HepG2 (cell line): Measurements from ENCODE around the gene HPD. TPM values are rescaled to one million over a fixed set of nuclear protein-coding genes. Genes with fewer than 3 reads are reported as not detected.

ENCODE experiments used
- BORCS8-MEF2B ChIP-seq: sonication (generic); formaldehyde crosslinking; IDR thresholded peaks from 2 replicates; pipeline ENCODE4 v1.8.0; 2022; ENCODE audit warnings: mild to moderate bottlenecking, missing genetic modification reagents
- DR1 ChIP-seq: sonication (generic); formaldehyde crosslinking; IDR thresholded peaks from 2 replicates; pipeline ENCODE4 v1.8.0; 2021; ENCODE audit warnings: mild to moderate bottlenecking, missing genetic modification reagents, inconsistent platforms
- NR3C1 ChIP-seq: sonication (generic); formaldehyde crosslinking; IDR thresholded peaks from 2 replicates; pipeline ENCODE4 v1.4.0; 2020; ENCODE audit warnings: missing genetic modification reagents
- SALL1 ChIP-seq: sonication (generic); formaldehyde crosslinking; IDR thresholded peaks from 2 replicates; pipeline ENCODE4 v1.8.0; 2022; ENCODE audit warnings: mild to moderate bottlenecking, missing genetic modification reagents
- SALL2 ChIP-seq: sonication (generic); formaldehyde crosslinking; IDR thresholded peaks from 2 replicates; pipeline ENCODE4 v1.8.1; 2023; ENCODE audit warnings: mild to moderate bottlenecking, missing genetic modification reagents, inconsistent platforms
- SNAI1 ChIP-seq: sonication (generic); formaldehyde crosslinking; IDR thresholded peaks from 2 replicates; pipeline ENCODE4 v1.5.0; 2020; ENCODE audit warnings: mild to moderate bottlenecking, missing genetic modification reagents, borderline replicate concordance
- SNAPC2 ChIP-seq: sonication (generic); formaldehyde crosslinking; IDR thresholded peaks from 2 replicates; pipeline ENCODE4 v1.8.1; 2022; ENCODE audit warnings: mild to moderate bottlenecking, missing genetic modification reagents
- TAF15 ChIP-seq: fragments of 200-400 bp; formaldehyde crosslinking; IDR thresholded peaks from one replicate; pipeline ENCODE4 v1.6.1; 2018; ENCODE audit warnings: mild to moderate bottlenecking, low read depth, low read length; ENCODE audit not compliant: poor library complexity, severe bottlenecking
- TGIF2 ChIP-seq: IDR thresholded peaks from 2 replicates; pipeline ENCODE4 v1.6.1; 2016; ENCODE audit warnings: control low read depth, missing compliant biosample characterization
- ZMYM2 ChIP-seq: sonication (generic); formaldehyde crosslinking; IDR thresholded peaks from 2 replicates; pipeline ENCODE4 v1.8.0; 2022; ENCODE audit warnings: mild to moderate bottlenecking, missing genetic modification reagents
- ZNF235 ChIP-seq: sonication (generic); formaldehyde crosslinking; IDR thresholded peaks from 2 replicates; pipeline ENCODE4 v1.8.1; 2023; ENCODE audit warnings: mild to moderate bottlenecking, missing genetic modification reagents, borderline replicate concordance
- ZNF264 ChIP-seq: sonication (generic); formaldehyde crosslinking; IDR thresholded peaks from 2 replicates; pipeline ENCODE4 v1.4.0; 2020; ENCODE audit warnings: missing genetic modification reagents
- ZNF30 ChIP-seq: sonication (generic); formaldehyde crosslinking; IDR thresholded peaks from 2 replicates; pipeline ENCODE4 v1.5.0; 2020; ENCODE audit warnings: mild to moderate bottlenecking, missing genetic modification reagents
- ZNF562 ChIP-seq: sonication (generic); formaldehyde crosslinking; IDR thresholded peaks from 2 replicates; pipeline ENCODE4 v1.8.0; 2022; ENCODE audit warnings: missing genetic modification reagents, borderline replicate concordance
- ZNF569 ChIP-seq: sonication (generic); formaldehyde crosslinking; IDR thresholded peaks from 2 replicates; pipeline ENCODE4 v1.5.0; 2020; ENCODE audit warnings: mild to moderate bottlenecking, missing genetic modification reagents, moderate library complexity, borderline replicate concordance
- polyA plus RNA-seq, 8 experiments: library from polyadenylated mRNA; depleted of rRNA in 3 of 8; stranded (reverse) in 7 of 8; unstranded in 1 of 8; fragments of >200 nt; fragmentation: Illumina TruSeq in 4 of 8; extraction: Trizol in 4 of 8; gene quantifications; 2 replicates each; pipeline versions ENCODE4 v1.2.1 to v1.2.3, GENCODE V29; 2011 to 2016; ENCODE audit warnings: low read depth in 4 of 8, missing spikeins in 1 of 8, mixed read lengths in 1 of 8; ENCODE audit not compliant: insufficient read depth in 1 of 8
- total RNA-seq, 5 experiments: library from RNA; depleted of rRNA; stranded (reverse); fragments of >200 nt; fragmentation: Illumina TruSeq; extraction: Trizol; gene quantifications; 2 replicates each; pipeline ENCODE4 v1.2.3, GENCODE V29; 2016; ENCODE audit warnings: low read depth in 1 of 5
- TF ChIP-seq, protein P1 (sequence below): sonication (generic); formaldehyde crosslinking; IDR thresholded peaks from one replicate; pipeline ENCODE4 v1.5.1; 2020; ENCODE audit warnings: mild to moderate bottlenecking, missing genetic modification reagents; ENCODE audit errors: not compliant biosample characterization
- TF ChIP-seq, protein P2 (sequence below): sonication (generic); formaldehyde crosslinking; IDR thresholded peaks from 2 replicates; pipeline ENCODE4 v1.4.0; 2020; ENCODE audit warnings: missing genetic modification reagents
- TF ChIP-seq, protein P3 (sequence below): sonication (generic); formaldehyde crosslinking; IDR thresholded peaks from 2 replicates; pipeline ENCODE4 v1.9.0; 2022; ENCODE audit warnings: missing genetic modification reagents, mild to moderate bottlenecking, borderline replicate concordance

Gene HPD
- total and polyA plus RNA-seq, 2 of the 13 experiments (the other 11 are each of a cell fraction or from before 2014, with no cell fraction given) = 120 to 195 TPM

GRCh38 chr12:121858662-121859572 lies at the start of gene HPD (continued):
- 0 out of 2 replicates have a peak, but pooled peaks have one; percentile 53 for TF ChIP-seq ZNF235 (CRISPR knock-in tag)
- no peak for TF ChIP-seq TGIF2
- TF ChIP-seq BORCS8-MEF2B (CRISPR knock-in tag) = peak; percentile 65; the same call in 1 of the 2 replicates
- TF ChIP-seq SALL1 = peak; percentile 84
- TF ChIP-seq SALL2 (CRISPR knock-in tag) = no peak; the same call in 1 of the 2 replicates
- no peak for TF ChIP-seq ZNF569
- no peak for TF ChIP-seq ZNF264 (CRISPR knock-in tag)
- TF ChIP-seq, protein P1, sequence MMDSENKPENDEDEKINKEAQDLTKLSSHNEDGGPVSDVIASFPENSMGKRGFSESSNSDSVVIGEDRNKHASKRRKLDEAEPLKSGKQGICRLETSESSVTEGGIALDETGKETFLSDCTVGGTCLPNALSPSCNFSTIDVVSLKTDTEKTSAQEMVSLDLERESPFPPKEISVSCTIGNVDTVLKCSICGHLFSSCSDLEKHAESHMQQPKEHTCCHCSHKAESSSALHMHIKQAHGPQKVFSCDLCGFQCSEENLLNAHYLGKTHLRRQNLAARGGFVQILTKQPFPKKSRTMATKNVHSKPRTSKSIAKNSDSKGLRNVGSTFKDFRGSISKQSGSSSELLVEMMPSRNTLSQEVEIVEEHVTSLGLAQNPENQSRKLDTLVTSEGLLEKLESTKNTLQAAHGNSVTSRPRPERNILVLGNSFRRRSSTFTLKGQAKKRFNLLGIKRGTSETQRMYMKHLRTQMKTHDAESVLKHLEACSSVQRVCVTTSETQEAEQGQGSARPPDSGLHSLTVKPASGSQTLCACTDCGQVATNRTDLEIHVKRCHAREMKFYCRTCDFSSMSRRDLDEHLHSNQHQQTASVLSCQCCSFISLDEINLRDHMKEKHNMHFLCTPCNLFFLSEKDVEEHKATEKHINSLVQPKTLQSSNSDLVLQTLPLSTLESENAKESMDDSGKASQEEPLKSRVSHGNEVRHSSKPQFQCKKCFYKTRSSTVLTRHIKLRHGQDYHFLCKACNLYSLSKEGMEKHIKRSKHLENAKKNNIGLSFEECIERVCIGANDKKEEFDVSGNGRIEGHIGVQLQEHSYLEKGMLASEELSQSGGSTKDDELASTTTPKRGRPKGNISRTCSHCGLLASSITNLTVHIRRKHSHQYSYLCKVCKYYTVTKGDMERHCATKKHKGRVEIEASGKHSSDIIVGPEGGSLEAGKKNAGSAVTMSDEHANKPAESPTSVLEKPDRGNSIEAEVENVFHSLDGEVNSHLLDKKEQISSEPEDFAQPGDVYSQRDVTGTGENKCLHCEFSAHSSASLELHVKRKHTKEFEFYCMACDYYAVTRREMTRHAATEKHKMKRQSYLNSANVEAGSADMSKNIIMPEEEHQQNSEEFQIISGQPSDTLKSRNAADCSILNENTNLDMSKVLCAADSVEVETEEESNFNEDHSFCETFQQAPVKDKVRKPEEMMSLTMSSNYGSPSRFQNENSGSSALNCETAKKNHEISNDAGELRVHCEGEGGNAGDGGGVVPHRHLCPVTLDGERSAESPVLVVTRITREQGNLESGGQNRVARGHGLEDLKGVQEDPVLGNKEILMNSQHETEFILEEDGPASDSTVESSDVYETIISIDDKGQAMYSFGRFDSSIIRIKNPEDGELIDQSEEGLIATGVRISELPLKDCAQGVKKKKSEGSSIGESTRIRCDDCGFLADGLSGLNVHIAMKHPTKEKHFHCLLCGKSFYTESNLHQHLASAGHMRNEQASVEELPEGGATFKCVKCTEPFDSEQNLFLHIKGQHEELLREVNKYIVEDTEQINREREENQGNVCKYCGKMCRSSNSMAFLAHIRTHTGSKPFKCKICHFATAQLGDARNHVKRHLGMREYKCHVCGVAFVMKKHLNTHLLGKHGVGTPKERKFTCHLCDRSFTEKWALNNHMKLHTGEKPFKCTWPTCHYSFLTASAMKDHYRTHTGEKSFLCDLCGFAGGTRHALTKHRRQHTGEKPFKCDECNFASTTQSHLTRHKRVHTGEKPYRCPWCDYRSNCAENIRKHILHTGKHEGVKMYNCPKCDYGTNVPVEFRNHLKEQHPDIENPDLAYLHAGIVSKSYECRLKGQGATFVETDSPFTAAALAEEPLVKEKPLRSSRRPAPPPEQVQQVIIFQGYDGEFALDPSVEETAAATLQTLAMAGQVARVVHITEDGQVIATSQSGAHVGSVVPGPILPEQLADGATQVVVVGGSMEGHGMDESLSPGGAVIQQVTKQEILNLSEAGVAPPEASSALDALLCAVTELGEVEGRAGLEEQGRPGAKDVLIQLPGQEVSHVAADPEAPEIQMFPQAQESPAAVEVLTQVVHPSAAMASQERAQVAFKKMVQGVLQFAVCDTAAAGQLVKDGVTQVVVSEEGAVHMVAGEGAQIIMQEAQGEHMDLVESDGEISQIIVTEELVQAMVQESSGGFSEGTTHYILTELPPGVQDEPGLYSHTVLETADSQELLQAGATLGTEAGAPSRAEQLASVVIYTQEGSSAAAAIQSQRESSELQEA = no peak
- TF ChIP-seq ZMYM2 (CRISPR knock-in tag) = peak; percentile 69; the same call in 1 of the 2 replicates
- TF ChIP-seq SNAPC2 (CRISPR knock-in tag) = no peak
- TF ChIP-seq ZNF30 (CRISPR knock-in tag) = no peak
- TF ChIP-seq DR1 (CRISPR knock-in tag) = peak; percentile 90; the same call in 1 of the 2 replicates
- TF ChIP-seq ZNF562 (CRISPR knock-in tag) = no peak
- TF ChIP-seq SNAI1 (CRISPR knock-in tag) = no peak; the same call in 1 of the 2 replicates
- TF ChIP-seq TAF15 = no peak
- TF ChIP-seq, protein P2, sequence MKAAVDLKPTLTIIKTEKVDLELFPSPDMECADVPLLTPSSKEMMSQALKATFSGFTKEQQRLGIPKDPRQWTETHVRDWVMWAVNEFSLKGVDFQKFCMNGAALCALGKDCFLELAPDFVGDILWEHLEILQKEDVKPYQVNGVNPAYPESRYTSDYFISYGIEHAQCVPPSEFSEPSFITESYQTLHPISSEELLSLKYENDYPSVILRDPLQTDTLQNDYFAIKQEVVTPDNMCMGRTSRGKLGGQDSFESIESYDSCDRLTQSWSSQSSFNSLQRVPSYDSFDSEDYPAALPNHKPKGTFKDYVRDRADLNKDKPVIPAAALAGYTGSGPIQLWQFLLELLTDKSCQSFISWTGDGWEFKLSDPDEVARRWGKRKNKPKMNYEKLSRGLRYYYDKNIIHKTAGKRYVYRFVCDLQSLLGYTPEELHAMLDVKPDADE (CRISPR knock-in tag) = 0 out of 2 replicates have a peak, but pooled peaks have one; percentile 23
- TF ChIP-seq, protein P3, sequence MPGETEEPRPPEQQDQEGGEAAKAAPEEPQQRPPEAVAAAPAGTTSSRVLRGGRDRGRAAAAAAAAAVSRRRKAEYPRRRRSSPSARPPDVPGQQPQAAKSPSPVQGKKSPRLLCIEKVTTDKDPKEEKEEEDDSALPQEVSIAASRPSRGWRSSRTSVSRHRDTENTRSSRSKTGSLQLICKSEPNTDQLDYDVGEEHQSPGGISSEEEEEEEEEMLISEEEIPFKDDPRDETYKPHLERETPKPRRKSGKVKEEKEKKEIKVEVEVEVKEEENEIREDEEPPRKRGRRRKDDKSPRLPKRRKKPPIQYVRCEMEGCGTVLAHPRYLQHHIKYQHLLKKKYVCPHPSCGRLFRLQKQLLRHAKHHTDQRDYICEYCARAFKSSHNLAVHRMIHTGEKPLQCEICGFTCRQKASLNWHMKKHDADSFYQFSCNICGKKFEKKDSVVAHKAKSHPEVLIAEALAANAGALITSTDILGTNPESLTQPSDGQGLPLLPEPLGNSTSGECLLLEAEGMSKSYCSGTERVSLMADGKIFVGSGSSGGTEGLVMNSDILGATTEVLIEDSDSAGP (CRISPR knock-in tag) = peak; percentile 71; the same call in 1 of the 2 replicates
- TF ChIP-seq NR3C1 (CRISPR knock-in tag) = no peak
